GM18499 (cell line): ENCODE data around the gene DBF4B.

ENCODE experiments used
- ATAC-seq: cut with Tn5 transposase; IDR thresholded peaks from one replicate; pipeline ENCODE4 v1.9.1; 2021; ENCODE audit warnings: moderate number of reproducible peaks; ENCODE audit not compliant: insufficient read depth, unreplicated experiment

Gene DBF4B

GRCh38 chr17:44758414-44759085 is 50.1 kb downstream of the DBF4B start, which contains the start of gene ADAM11:
TSS of gene ADAM11 (plus strand) at chr17:44758988. CDS start at chr17:44759200, 212 bp downstream.
- ATAC-seq, result no peak

GRCh38 chr17:44759086-44759915 is 50.8 kb downstream of the DBF4B start:
- ATAC-seq, result no peak

DNA sequence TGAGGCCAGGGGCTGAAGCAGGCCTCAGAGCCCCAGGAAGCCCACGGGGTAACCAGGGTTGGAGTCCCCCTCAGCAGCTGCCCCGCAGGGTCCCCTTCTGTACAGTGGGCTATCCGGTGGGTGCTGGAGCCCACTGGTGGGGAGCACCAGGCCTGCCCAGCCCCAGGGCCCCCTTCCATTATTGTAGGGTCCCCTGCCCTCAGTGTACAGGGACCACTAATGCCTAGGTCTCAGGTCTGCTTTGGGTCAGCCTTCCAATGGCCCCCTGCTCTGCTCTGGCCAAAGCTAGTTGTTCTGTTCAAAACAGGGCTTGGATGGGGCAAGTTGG is 51.4 kb downstream of the DBF4B start:
- no peak for ATAC-seq

GRCh38 chr17:44760474-44761308 is 52.2 kb downstream of the DBF4B start:
- ATAC-seq, result no peak

DNA sequence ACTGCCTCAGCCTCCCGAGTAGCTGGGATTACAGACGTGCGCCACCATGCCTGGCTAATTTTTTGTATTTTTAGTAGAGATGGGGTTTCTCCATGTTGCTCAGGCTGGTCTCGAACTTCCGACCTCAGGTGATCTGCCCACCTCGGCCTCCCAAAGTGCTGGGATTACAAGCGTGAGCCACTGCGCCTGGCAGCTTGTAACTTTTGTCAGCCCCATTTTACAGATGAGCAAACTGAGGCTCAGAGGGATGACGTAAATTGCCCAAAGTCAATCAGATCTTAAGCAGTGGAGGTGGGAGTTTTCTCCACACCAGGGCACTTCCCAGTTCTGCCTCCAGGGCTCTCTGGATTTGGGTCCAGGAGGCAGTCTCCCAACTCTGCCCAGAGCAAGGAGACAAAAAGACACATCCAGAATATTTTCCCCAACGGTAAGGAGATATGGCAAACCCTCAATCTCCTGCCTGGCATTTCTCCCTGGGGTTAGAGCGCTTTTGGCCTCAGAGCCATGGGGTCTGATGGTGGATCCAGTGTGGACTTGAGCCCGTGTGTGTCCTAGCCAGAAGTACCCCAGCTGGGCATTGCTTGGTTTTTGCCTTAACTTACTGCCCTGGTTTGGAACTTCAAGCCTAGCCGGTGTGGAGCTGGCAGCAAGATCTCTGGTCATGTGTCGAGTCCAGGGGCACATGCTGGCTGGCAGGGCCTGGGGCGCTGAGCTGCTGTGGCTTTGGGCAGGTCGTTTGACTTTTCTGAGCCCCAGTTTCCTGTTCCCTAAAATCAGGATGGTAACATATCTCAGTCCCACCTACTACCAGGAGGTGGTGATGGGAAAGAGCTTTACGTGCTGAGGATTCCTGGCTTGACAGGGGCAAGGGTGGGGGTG is 53.7 kb downstream of the DBF4B start:
- ATAC-seq, result no peak

DNA sequence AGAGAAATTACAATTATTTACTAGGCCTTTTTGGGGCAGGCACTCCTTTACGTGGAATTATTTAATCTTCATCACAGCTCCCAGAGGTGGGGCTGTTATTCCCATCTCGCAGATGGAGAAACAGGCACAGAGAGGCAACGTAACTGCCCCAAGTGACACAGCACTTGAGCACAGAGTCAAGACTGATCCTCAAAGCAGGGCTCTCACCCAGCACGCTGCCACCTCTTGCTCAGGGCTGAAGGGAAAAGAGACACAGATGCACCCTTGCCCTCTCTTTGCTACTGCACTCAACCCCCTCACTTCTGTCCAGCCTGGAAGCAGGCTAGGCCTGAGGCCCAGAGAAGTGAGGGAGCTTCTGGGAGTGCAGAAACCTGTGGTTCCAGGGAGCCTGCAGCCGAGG is 54.7 kb downstream of the DBF4B start:
- ATAC-seq, result no peak

DNA sequence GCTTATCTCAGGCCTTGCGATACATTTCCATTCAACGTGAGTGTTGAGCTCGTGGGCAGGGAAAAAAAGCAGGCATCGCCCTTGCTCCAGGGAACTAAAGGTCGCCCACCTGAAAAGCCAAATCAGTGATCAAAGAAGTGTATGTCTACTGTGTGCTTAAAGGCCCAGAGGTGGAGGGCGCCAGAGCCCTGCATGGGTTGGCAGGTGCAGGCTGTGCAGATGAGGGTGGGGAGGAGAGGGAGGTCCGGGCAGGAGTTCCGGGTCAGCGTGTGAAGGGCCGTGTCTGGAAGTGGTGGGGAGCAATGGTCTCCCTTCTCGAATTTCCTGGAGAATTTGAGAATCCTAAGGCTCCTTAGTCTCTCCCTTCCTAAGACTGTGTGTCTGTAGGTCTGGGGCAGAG is 57.5 kb downstream of the DBF4B start:
- no peak for ATAC-seq

GRCh38 chr17:44766409-44767038 is 58.1 kb downstream of the DBF4B start:
- ATAC-seq, result no peak

- no peak for ATAC-seq
These were observed 59.0 kb downstream of the DBF4B start for GRCh38 chr17:44767493-44767892.

DNA sequence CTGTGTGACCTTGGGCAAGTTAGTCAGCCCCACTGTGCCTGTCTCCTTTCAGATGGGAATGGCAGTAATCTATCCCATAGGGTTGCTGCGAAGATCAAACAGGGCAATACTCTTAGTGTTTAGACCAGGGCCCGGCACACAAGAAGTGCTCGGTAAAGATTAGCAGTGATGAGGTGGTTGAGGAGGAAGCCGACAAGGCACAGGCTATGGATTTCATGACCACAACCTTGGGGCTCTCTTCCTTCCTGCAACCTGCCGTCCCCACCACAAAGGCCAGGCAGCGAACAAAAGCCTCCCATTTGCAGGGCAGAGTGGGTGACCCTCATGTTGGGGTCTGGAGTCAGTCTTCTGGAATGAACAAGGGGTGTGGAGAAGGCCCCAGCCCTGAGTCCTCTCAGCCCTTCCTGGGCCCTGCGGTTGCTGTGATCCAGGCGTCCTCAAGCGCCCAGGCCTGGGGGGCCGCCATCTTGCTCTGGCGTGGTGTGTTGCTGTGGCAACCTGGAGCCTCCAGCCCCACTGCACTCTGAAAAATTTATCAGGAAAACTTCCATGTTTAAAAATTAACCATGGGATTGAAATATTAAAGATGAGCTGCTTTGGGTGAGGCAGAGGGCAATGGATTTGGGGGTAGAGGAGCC is 60.2 kb downstream of the DBF4B start:
- no peak for ATAC-seq

DNA sequence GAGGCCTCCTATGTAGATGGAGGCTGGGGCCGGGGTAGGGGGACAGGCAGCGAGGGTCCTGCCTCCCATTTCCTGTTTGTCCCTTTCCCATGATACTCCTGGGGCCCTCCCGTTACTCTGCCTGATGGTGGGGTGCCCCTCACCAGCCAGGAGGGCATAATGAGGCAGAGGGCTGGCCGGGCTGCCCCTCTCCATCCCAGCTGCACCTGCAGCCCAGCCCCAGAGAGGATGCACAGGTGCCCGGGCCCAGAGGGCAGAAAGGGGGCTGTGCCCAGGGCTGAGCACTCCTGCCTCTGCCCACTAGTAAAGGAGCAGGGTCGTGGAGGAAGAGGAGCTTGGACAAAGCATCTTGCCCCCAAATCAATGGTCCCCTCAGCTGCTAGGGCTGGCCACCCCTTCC is 60.8 kb downstream of the DBF4B start:
- no peak for ATAC-seq

DNA sequence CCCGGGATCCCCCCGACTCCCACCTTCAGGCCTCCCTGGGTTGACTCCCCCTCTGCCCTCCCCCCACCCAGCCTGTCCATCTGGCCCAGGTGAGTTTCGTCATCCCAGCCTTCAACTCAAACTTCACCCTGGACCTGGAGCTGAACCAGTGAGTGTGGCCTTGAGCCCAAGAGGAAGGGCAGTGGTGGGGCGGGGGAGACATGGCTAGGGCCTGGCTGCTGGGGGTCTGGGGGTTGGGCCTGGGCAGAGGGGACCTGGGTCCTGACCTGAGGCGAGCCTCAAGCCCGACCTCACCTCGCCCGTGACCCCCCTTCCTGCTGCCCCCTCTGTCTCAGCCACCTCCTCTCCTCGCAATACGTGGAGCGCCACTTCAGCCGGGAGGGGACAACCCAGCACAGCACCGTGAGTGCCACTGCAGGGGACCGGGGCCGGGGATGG is 61.2 kb downstream of the DBF4B start:
- ATAC-seq, result no peak

- ATAC-seq, result no peak
These were observed 61.9 kb downstream of the DBF4B start for GRCh38 chr17:44770166-44770925.

- no peak for ATAC-seq
These were observed 64.0 kb downstream of the DBF4B start for GRCh38 chr17:44772308-44773045.

- no peak for ATAC-seq
These were observed 64.7 kb downstream of the DBF4B start for GRCh38 chr17:44773140-44773539.

DNA sequence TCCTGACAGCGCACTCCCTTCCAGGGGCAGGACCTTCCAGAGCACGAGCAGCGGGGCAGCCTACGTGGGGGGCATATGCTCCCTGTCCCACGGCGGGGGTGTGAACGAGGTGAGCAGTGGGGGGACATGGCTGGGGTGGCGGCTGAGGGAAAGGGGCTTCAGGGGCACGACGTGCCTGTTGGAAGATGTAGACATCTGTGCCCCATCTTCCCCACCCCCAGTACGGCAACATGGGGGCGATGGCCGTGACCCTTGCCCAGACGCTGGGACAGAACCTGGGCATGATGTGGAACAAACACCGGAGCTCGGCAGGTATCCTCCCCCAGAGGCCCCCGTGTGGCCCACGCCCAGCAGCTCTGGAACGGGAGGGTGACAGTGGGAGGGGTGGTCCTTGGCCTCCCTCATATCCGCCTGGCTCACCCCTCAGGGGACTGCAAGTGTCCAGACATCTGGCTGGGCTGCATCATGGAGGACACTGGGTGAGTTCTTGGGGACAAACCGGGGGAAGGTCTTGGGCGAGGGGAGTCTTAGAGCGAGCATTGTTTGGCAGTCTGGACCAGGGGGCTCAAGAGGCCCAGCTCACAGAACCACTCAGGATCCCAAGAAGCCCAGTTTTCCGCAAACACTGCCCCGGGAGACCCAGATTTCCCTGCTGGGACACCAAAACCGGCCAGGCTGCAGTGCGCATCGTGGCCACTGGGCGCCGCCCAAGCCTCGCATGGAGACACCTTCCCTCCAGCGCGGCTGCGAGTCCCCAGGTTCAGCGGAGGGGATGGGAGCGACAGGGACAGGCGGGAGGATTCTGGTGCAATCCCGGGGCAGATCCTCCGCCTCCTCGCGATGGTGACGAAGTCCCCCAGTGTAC is 66.0 kb downstream of the DBF4B start:
- ATAC-seq, result no peak
